Heart right ventricle (tissue), 16 donors: Measurements from ENCODE around the gene TMEM220. TPM values are rescaled to one million over a fixed set of nuclear protein-coding genes. Genes with fewer than 3 reads are reported as not detected.

Source experiments
- ATAC-seq, 8 donors: fragments of 200-7000 bp; cut with Tn5 transposase; one replicate each; pipeline ENCODE4 v1.9.1; 2020; ENCODE audit warnings: mild to moderate bottlenecking in 8 of 8, moderate library complexity in 8 of 8, moderate number of reproducible peaks in 1 of 8
- DNase-seq, 2 donors: peaks; one replicate each; pipeline ENCODE4 v3.0.0-alpha.2; 2020
- H3K27ac ChIP-seq, 10 donors: fragments of 200-600 bp; sonication (generic) in 2 of 10; one replicate each; pipeline versions ENCODE4 v1.5.0 to v1.8.0; 2020 to 2022; ENCODE audit warnings: mild to moderate bottlenecking in 3 of 10
- H3K27me3 ChIP-seq, 7 donors: fragments of 200-600 bp; one replicate each; pipeline ENCODE4 v1.8.0; 2021 to 2022; ENCODE audit warnings: mild to moderate bottlenecking in 2 of 7
- H3K36me3 ChIP-seq, 9 donors: fragments of 200-600 bp; sonication (generic) in 1 of 9; one replicate each; pipeline versions ENCODE4 v1.5.0 to v1.8.0; 2020 to 2022; ENCODE audit warnings: mild to moderate bottlenecking in 2 of 9
- H3K4me1 ChIP-seq, 9 donors: fragments of 200-600 bp; sonication (generic) in 1 of 9; one replicate each; pipeline versions ENCODE4 v1.5.0 to v1.8.0; 2020 to 2022; ENCODE audit warnings: mild to moderate bottlenecking in 4 of 9
- H3K4me3 ChIP-seq, 10 donors: fragments of 200-600 bp; sonication (generic) in 2 of 10; one replicate each; pipeline versions ENCODE4 v1.5.0 to v1.8.0; 2020 to 2022; ENCODE audit warnings: mild to moderate bottlenecking in 7 of 10, moderate library complexity in 2 of 10
- H3K9me3 ChIP-seq, 11 donors: fragments of 200-600 bp in 10 of 11; sonication (generic) in 2 of 11; one replicate each; pipeline versions ENCODE4 v1.5.0 to v1.8.0; 2013 to 2022; ENCODE audit warnings: mild to moderate bottlenecking in 2 of 11, control low read depth in 1 of 11, moderate library complexity in 1 of 11
- WGBS, 2 donors: extraction: QIAGEN DNeasy Blood & Tissue Kit; methylation state at CpG; one replicate each; pipeline ENCODE4 v1.1.7; 2013; ENCODE audit warnings: inconsistent platforms in 1 of 2; 5-methylcytosine and 5-hydroxymethylcytosine counted together
- intact Hi-C, 10 donors: fragments of 100-400 bp; cut with DNase I; formaldehyde crosslinking; loops; one replicate each; pipeline versions ENCODE4 v1.11.1 to v1.14.2; 2022
- polyA plus RNA-seq, 2 donors: library from polyadenylated mRNA; stranded (reverse); fragments of 200-250 nt; gene quantifications; one replicate each; pipeline ENCODE4 v1.2.3, GENCODE V29; 2013
- total RNA-seq, 10 donors: library from RNA; stranded (reverse); fragmentation: NEBNext Ultra II Directional in 3 of 10; extraction: Animal tissue kit (Norgen Biotek cat#: 25700) in 3 of 10; gene quantifications; one replicate each; pipeline versions ENCODE4 v1.2.1 to v1.2.4, GENCODE V29; 2021 to 2023
- TF ChIP-seq, protein P1 (sequence below), 9 donors: fragments of 200-600 bp; sonication (generic) in 2 of 9; IDR thresholded peaks; one replicate each; pipeline versions ENCODE4 v1.5.0 to v1.8.0; 2021 to 2022; ENCODE audit warnings: antibody characterized with exemption in 9 of 9, mild to moderate bottlenecking in 5 of 9, moderate library complexity in 1 of 9
- donor health status: Arrhythmogenic right ventricular cardiomyopathy.
- donor health status: ischemic (EF 13 %, LVEDD 7.1; RV severe dilation, severe dysfunction).
- donor health status: healthy with polysubstance abuse.
- donor health status: DM: no; HTN: yes; CAD: no.
- donor health status: DM: no; HTN: no; CAD: no.
- donor health status: ischemic (EF 25% LVEDD 6.9; RV normal size, moderate dysfunction).
- donor health status: ischemic (EF 25% LVEDD 5.7; RV mildly dilated, moderate dysfunction).
- donor health status: healthy.
- donor health status: DM: yes; HTN: yes; CAD: no.
- donor health status: Ischemic cardiomyopathy.
- donor health status: ischemic (EF 35%, LVEDD 5.7; RV mildly dilated, moderate dysfunction).
- donor health status: nonischemic (EF 11% LVEDD 7.7; RV severe dilation, severe dysfunction).
- donor health status: DM: yes; HTN: yes; CAD: no.
- donor health status: PGD.
- donor health status: ischemic (EF 29% LVEDD 5.4; RV normal size, mild dysfunction).
- donor health status: nonischemic (EF 23%, LVEDD 6.1; RV moderate dilation, normal function).

TMEM220 gene
- total and polyA plus RNA-seq, 12 donors = 3.8 to 13.6 (median 7.6) TPM

DNA sequence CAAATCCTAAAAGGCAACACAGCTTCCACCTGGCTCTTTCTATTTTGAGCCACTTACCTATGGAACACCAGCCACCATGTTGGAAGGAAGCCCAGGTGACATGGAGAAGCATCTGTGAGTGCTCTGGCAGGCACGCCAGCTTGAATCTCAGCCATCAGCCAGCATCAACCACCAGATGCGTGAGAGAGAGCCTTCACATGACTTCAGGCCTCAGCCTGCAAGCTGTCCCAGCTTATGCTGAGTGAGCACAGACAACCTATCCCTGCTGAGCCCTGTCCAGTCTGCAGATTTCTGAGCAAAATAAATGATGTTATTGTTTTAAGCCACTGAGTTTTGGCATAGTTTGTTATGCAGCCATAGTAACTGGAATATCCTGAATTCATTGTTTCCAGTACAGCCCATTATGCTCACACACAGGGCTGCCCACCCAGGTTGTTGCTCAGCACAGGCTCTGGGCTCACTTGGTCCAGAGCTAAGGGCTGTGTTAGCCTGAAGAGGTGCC, 39.0 kb upstream of the TMEM220 start:
- ATAC-seq (no peak), DNase-seq (no peak)
- intact Hi-C loops = no loop called here
- peaks cover 0 to 33% (median 8%) of the 10 kb centered on the region in 11 donors for H3K9me3 ChIP-seq
- H3K36me3 ChIP-seq = no peaks in the 10 kb centered on the region
- WGBS, 2 donors = 74 to 85% methylated on average over 2 of the region's 2 CpGs
- no peak overlapping the region for H3K27ac ChIP-seq
- TF ChIP-seq, protein P1, sequence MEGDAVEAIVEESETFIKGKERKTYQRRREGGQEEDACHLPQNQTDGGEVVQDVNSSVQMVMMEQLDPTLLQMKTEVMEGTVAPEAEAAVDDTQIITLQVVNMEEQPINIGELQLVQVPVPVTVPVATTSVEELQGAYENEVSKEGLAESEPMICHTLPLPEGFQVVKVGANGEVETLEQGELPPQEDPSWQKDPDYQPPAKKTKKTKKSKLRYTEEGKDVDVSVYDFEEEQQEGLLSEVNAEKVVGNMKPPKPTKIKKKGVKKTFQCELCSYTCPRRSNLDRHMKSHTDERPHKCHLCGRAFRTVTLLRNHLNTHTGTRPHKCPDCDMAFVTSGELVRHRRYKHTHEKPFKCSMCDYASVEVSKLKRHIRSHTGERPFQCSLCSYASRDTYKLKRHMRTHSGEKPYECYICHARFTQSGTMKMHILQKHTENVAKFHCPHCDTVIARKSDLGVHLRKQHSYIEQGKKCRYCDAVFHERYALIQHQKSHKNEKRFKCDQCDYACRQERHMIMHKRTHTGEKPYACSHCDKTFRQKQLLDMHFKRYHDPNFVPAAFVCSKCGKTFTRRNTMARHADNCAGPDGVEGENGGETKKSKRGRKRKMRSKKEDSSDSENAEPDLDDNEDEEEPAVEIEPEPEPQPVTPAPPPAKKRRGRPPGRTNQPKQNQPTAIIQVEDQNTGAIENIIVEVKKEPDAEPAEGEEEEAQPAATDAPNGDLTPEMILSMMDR (IDR thresholded peaks at IDR 0.05) = no peak
- no peak overlapping the region for H3K4me3 ChIP-seq
- no peaks in the 10 kb centered on the region for H3K4me1 ChIP-seq
- peaks cover 0 to 4% (median 0%) of the 10 kb centered on the region in 7 donors for H3K27me3 ChIP-seq

DNA sequence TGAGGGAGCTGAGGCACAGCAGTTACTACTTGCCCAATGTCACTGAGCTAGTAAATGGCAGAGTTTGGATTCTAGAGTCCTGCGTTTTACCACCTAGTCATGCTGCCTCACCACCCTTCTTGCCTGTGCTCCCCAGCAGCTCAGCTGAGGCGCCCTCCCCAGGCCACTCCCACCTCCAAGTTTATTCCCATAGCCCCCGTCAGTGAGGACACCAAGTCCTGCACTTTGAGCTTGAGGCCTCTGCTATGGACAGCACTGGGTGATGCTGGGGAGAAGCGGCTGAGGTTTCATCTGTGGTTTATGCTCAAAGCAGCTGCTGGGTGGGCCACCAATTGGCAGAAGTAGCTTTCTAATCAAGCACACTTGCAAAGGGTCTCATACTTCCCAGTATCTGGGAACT, 37.4 kb upstream of the TMEM220 start:
- no peak for DNase-seq
- no peak overlapping the region for H3K27ac ChIP-seq
- H3K4me1 ChIP-seq = no peaks in the 10 kb centered on the region
- no peak overlapping the region for H3K4me3 ChIP-seq
- intact Hi-C loops = no loop called here
- 87 to 92% methylated on average over 4 of the region's 4 CpGs for WGBS, 2 donors
- TF ChIP-seq, protein P1 (IDR thresholded peaks at IDR 0.05) = no peak
- H3K27me3 ChIP-seq = peaks cover 0 to 4% (median 0%) of the 10 kb centered on the region in 7 donors
- no peaks in the 10 kb centered on the region for H3K36me3 ChIP-seq
- peaks cover 0 to 29% (median 3%) of the 10 kb centered on the region in 11 donors for H3K9me3 ChIP-seq
- no peak for ATAC-seq

DNA sequence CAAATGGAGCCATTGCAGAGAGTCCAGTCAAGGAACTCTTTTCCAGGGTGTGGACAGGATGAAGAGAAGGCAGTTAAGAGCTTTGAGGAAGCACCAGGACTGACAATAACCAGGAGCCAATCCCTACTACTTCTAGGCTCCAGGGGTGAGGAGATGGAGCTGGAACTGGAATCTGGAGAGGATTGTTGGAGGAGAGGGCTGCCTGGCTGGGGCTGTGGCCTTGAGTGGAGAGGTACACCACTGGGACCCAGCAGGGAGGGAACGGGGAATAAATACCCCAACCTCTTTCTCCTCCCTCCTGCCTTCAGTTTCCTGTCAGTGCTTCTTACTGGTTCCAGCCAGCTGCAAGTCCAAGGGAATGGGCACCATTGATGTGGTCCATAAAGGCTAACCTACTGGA, 32.2 kb upstream of the TMEM220 start:
- ATAC-seq = no peak
- H3K4me3 ChIP-seq = no peak overlapping the region
- H3K36me3 ChIP-seq = no peaks in the 10 kb centered on the region
- intact Hi-C loops = no loop called here
- 94% methylated on average over 1 of the region's 1 CpG for WGBS, 2 donors
- H3K4me1 ChIP-seq = no peaks in the 10 kb centered on the region
- no peak overlapping the region for H3K27ac ChIP-seq
- no peak for DNase-seq
- peaks cover 0 to 9% (median 0%) of the 10 kb centered on the region in 7 donors for H3K27me3 ChIP-seq
- TF ChIP-seq, protein P1 (IDR thresholded peaks at IDR 0.05) = no peak
- peaks cover 0 to 13% (median 0%) of the 10 kb centered on the region in 11 donors for H3K9me3 ChIP-seq

DNA sequence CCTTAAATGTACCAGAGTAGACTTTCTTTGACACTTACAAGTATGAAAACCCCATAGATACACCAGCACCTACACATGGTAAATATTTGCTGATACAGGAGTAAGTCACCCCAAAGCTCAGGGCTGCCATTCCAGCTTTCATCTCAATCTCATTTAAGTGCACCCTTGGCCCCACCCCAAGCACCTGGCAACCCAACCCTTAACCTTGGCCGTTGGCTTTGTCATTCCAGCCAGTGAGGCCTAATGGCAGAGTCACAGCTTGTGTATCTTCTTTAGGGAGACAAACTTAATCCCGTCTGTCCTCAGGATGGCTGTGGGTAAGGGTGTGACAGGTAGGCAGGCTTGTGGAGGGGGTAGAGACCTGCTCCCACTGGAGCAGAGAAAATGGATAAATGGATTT, 31.5 kb upstream of the TMEM220 start:
- ATAC-seq (no peak), DNase-seq (no peak)
- TF ChIP-seq, protein P1 (IDR thresholded peaks at IDR 0.05) = no peak
- no peak overlapping the region for H3K4me3 ChIP-seq
- no peak overlapping the region for H3K27ac ChIP-seq
- 78 to 88% methylated on average over 2 of the region's 2 CpGs for whole genome bisulfite sequencing, 2 donors
- intact Hi-C loops = no loop called here
- peaks cover 0 to 8% (median 0%) of the 10 kb centered on the region in 11 donors for H3K9me3 ChIP-seq
- H3K36me3 ChIP-seq = no peaks in the 10 kb centered on the region
- no peaks in the 10 kb centered on the region for H3K4me1 ChIP-seq
- peaks cover 0 to 10% (median 0%) of the 10 kb centered on the region in 7 donors for H3K27me3 ChIP-seq
